K562 (cell line): ENCODE data around the gene MOB4. TPM values are rescaled to one million over a fixed set of nuclear protein-coding genes. Genes with fewer than 3 reads are reported as not detected.

Experiments used
- ATAC-seq: fragments of 200-7000 bp; cut with Tn5 transposase; 3 replicates; pipeline ENCODE4 v1.9.1; 2020; ENCODE audit warnings: moderate library complexity
- BruUV-seq: library from RNA; stranded (reverse); fragments of 400-500 nt; replicated peaks from 2 replicates; lab custom pipeline; 2021; lab: Mats Ljungman, UMichigan
- CTCF ChIA-PET: fragments of 300-600 bp; formaldehyde crosslinking; extraction: SDS; loops from one replicate; lab custom pipeline; 2021; ENCODE audit warnings: low intra/inter-chr PET ratio; lab: Yijun Ruan, JAX
- POLR2A ChIA-PET: fragments of 300-600, 350-650 bp; sonication (Branson Sonifier 250); formaldehyde crosslinking; extraction: SDS; loops from one replicate; lab custom pipeline; 2021; ENCODE audit warnings: antibody characterized with exemption, inconsistent platforms; lab: Yijun Ruan, JAX
- DNase-seq, 4 experiments: peaks; one replicate each; pipeline versions ENCODE4 v3.0.0 to v3.0.0-alpha.2; 2011 to 2018; ENCODE audit warnings: low spot score in 3 of 4, mixed read lengths in 3 of 4; ENCODE audit errors: extremely low read depth in 1 of 4
- FAIRE-seq: peaks from 2 replicates; lab custom pipeline; 2011; peaks lifted over from hg19 to GRCh38; lab: Jason Lieb, UNC
- H2AFZ ChIP-seq: 2 replicates; pipeline ENCODE4 v1.6.0; 2011; ENCODE audit warnings: low read depth, low read length, control low read depth, inconsistent platforms
- H3K27ac ChIP-seq: fragments of 200-600 bp; 3 replicates; pipeline ENCODE4 v1.8.0; 2011; ENCODE audit warnings: low read depth, mild to moderate bottlenecking, control low read depth, inconsistent platforms, low read length, moderate library complexity, mixed read lengths; ENCODE audit errors: extremely low read depth
- H3K27me3 ChIP-seq, 2 experiments: fragments of 300-600 bp in 1 of 2; 2 replicates in 1 of 2; 3 replicates in 1 of 2; pipeline versions ENCODE4 v1.6.0 to v1.8.0; 2011; ENCODE audit warnings: inconsistent platforms in 2 of 2, low read length in 2 of 2, mild to moderate bottlenecking in 1 of 2, mixed read lengths in 1 of 2, moderate library complexity in 1 of 2; ENCODE audit not compliant: control insufficient read depth in 2 of 2, insufficient read depth in 2 of 2
- H3K36me3 ChIP-seq: fragments of 300-600 bp; 3 replicates; pipeline ENCODE4 v1.8.0; 2011; ENCODE audit warnings: mild to moderate bottlenecking, low read length, inconsistent platforms; ENCODE audit not compliant: control insufficient read depth, insufficient read depth
- H3K4me1 ChIP-seq, 2 experiments: fragments of 200-600 bp in 1 of 2; replicated peaks in 1 of 2; 2 replicates in 1 of 2; 3 replicates in 1 of 2; pipeline versions ENCODE4 v1.5.1 to v1.8.0; 2011; ENCODE audit warnings: inconsistent platforms in 2 of 2, low read length in 2 of 2, mild to moderate bottlenecking in 1 of 2, mixed read lengths in 1 of 2, moderate library complexity in 1 of 2; ENCODE audit not compliant: control insufficient read depth in 2 of 2, insufficient read depth in 2 of 2
- H3K4me2 ChIP-seq: 2 replicates; pipeline ENCODE4 v1.6.1; 2011; ENCODE audit warnings: low read length, control low read depth, inconsistent platforms, mixed read lengths; ENCODE audit not compliant: insufficient read depth
- H3K4me3 ChIP-seq: fragments of 200-600 bp; sonication (generic), shearing (Covaris generic); 2 replicates; pipeline ENCODE4 v1.5.1; 2016; ENCODE audit warnings: control low read depth, inconsistent platforms
- H3K79me2 ChIP-seq: fragments of 200-600 bp; 3 replicates; pipeline ENCODE4 v1.8.0; 2011; ENCODE audit warnings: low read length, inconsistent platforms; ENCODE audit not compliant: control insufficient read depth, insufficient read depth
- H3K9ac ChIP-seq, 2 experiments: 2 replicates each; pipeline versions ENCODE4 v1.6.0 to v1.6.1; 2011; ENCODE audit warnings: low read depth in 2 of 2, low read length in 2 of 2, control low read depth in 1 of 2, inconsistent platforms in 1 of 2, mild to moderate bottlenecking in 1 of 2, mixed read lengths in 1 of 2; ENCODE audit not compliant: insufficient read depth in 1 of 2
- H3K9me1 ChIP-seq: one replicate; pipeline ENCODE4 v1.6.0; 2011; ENCODE audit warnings: inconsistent platforms, mild to moderate bottlenecking, low read length, moderate library complexity; ENCODE audit not compliant: control insufficient read depth, insufficient read depth
- H3K9me3 ChIP-seq: replicated peaks from 2 replicates; pipeline ENCODE4 v1.5.1; 2011; ENCODE audit warnings: low read depth, low read length, inconsistent platforms; ENCODE audit not compliant: control insufficient read depth, insufficient read depth
- H4K20me1 ChIP-seq: replicated peaks from 2 replicates; pipeline ENCODE4 v1.6.1; 2011; ENCODE audit warnings: low read length, inconsistent platforms, mixed read lengths; ENCODE audit not compliant: control insufficient read depth, insufficient read depth
- MBD2 ChIP-seq: sonication (generic); IDR thresholded peaks from 2 replicates; pipeline ENCODE4 v1.6.1; 2016; ENCODE audit warnings: low read depth, borderline replicate concordance
- OTX1 ChIP-seq: fragments of 450-650 bp; formaldehyde crosslinking; IDR thresholded peaks from 2 replicates; pipeline ENCODE4 v1.4.0; 2022; ENCODE audit warnings: mild to moderate bottlenecking
- POLR2A ChIP-seq: fragments of 450-650 bp; conservative IDR thresholded peaks from 2 replicates; pipeline ENCODE4 v1.6.1; 2016
- SUPT5H ChIP-seq: fragments of 450-650 bp; IDR thresholded peaks from 2 replicates; pipeline ENCODE4 v1.6.1; 2016
- TFAP4 ChIP-seq: sonication (generic); formaldehyde crosslinking; IDR thresholded peaks from 2 replicates; pipeline ENCODE4 v1.8.0; 2022; ENCODE audit warnings: missing genetic modification reagents, mild to moderate bottlenecking, moderate library complexity, borderline replicate concordance
- WGBS: fragments of 100-300 bp; shearing (Covaris generic); methylation state at CpG from one replicate; pipeline ENCODE4 v1.1.6; 2016; ENCODE audit warnings: low coverage, mixed read lengths; ENCODE audit not compliant: insufficient coverage; ENCODE audit errors: missing lambda C conversion rate; 5-methylcytosine and 5-hydroxymethylcytosine counted together
- in situ Hi-C: fragments of 300-500 bp; cut with MboI; formaldehyde crosslinking; loops from 4 replicates; pipeline ENCODE4 v1.15.0; 2018; ENCODE audit warnings: inconsistent platforms, mixed read lengths
- intact Hi-C: fragments of 100-400 bp; cut with micrococcal nuclease; formaldehyde crosslinking; loops from 2 replicates; pipeline ENCODE4 v1.14.2; 2022
- polyA plus RNA-seq, 8 experiments: library from polyadenylated mRNA; depleted of rRNA in 4 of 8; stranded (reverse) in 5 of 8; unstranded in 3 of 8; fragments of >200 nt; fragmentation: Nextera tagmentation in 2 of 8; fragmentation: Illumina TruSeq in 1 of 8; extraction: Ambion mirVana in 2 of 8; extraction: Trizol in 1 of 8; gene quantifications; 2 replicates each; pipeline versions ENCODE4 v1.2.1 to v1.2.3, GENCODE V29; 2011 to 2014; ENCODE audit warnings: inconsistent platforms in 1 of 8, missing spikeins in 1 of 8
- total RNA-seq, 7 experiments: library from RNA; depleted of rRNA in 6 of 7; stranded (reverse); fragments of >200 nt in 6 of 7; fragmentation: Illumina TruSeq in 2 of 7; extraction: Trizol in 2 of 7; gene quantifications; 2 replicates each; pipeline versions ENCODE4 v1.2.1 to v1.2.3, GENCODE V29; 2011 to 2021; ENCODE audit warnings: low replicate concordance in 1 of 7
- TF ChIP-seq, protein P1 (sequence below): fragments of 250-450 bp; sonication (Bioruptor Pico); IDR thresholded peaks from 2 replicates; pipeline ENCODE4 v1.5.0; 2021; ENCODE audit warnings: mild to moderate bottlenecking, moderate library complexity
- TF ChIP-seq, protein P2 (sequence below): fragments of 250-450 bp; sonication (Bioruptor Pico); IDR thresholded peaks from 2 replicates; pipeline ENCODE4 v1.9.0; 2021; ENCODE audit warnings: mild to moderate bottlenecking, inconsistent platforms

MOB4 gene
- total and polyA plus RNA-seq, 9 of the 15 experiments (the other 6 are each of a cell fraction or from before 2014, with no cell fraction given) = 13.5 to 30.8 (median 22.2) TPM

DNA sequence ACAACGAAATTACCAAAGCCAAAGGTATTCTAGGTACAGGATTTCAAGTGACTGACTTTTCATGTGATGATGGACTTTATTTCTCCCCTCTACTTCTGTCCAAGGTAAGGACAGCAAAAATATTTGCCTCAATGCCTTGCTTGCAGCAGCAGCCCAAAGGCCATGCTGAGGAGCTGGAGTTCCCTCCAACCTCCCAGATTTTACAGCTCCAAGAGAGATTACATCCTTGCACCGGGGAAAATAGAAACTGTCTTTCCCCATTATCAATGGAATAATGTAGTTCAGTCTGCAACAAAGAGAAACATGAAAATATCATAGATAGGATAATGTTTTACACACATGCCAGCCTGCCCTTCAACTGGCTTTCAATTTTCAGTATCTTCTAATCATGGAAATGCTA, 29.7 kb upstream of the MOB4 start:
- H3K4me2 ChIP-seq = no peak overlapping the region
- DNase-seq = no peak
- TF ChIP-seq OTX1 = no peak
- in situ Hi-C loops (no loop called here), intact Hi-C loops (no loop called here)
- H3K36me3 ChIP-seq = peaks cover 51% of the 10 kb centered on the region
- no peaks in the 10 kb centered on the region for H3K4me1 ChIP-seq
- no peak overlapping the region for H3K4me3 ChIP-seq
- no peak for FAIRE-seq
- BruUV-seq = no TSS peak
- H4K20me1 ChIP-seq = no peaks in the 10 kb centered on the region
- H3K9ac ChIP-seq = no peak overlapping the region
- CTCF ChIA-PET = no interaction called here
- H3K79me2 ChIP-seq = peaks cover 7% of the 10 kb centered on the region; the same call in 1 of the 3 replicates
- peak; percentile 16 for ATAC-seq
- POLR2A ChIA-PET = interaction anchor here (1.0 to 1.9 kb wide), 2 partner anchors 9 to 26 kb away, joined by 3 to 5 read pairs; no protein-coding TSS in a partner anchor
- WGBS = 80% methylated on average over 2 of the region's 2 CpGs
- H3K9me3 ChIP-seq = peaks cover 2% of the 10 kb centered on the region; the same call in 1 of the 2 replicates
- no peaks in the 10 kb centered on the region for H3K9me1 ChIP-seq
- H2AFZ ChIP-seq = no peak overlapping the region
- no peak overlapping the region for H3K27ac ChIP-seq
- no peaks in the 10 kb centered on the region for H3K27me3 ChIP-seq

DNA sequence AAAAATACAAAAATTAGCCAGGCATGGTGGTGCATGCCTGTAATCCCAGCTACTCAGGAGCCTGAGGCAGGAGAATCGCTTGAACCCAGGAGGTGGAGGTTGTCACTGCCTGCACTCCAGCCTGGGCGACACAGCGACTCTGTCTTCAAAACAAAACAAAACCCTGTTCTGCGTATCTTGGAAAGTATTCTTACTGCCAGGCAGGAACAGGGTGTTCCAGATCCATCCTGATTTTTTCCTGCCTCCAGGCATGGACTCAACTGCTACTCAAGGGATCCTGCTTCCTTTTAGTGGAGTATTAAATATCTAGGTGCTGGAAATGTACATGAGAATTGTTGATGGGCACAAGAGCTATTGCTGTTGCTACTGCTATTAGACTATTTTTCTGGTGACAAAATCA, 28.5 kb upstream of the MOB4 start:
- FAIRE-seq = no peak
- CTCF ChIA-PET = no interaction called here
- no peaks in the 10 kb centered on the region for H3K27me3 ChIP-seq
- no peak for ATAC-seq
- no peaks in the 10 kb centered on the region for H3K9me1 ChIP-seq
- intact Hi-C loops = no loop called here
- H3K36me3 ChIP-seq = peaks cover 63% of the 10 kb centered on the region
- BruUV-seq = no TSS peak
- no peak overlapping the region for H3K9ac ChIP-seq
- peaks cover 2% of the 10 kb centered on the region; the same call in 1 of the 2 replicates for H3K9me3 ChIP-seq
- WGBS = 94% methylated on average over 3 of the region's 4 CpGs
- no peaks in the 10 kb centered on the region for H4K20me1 ChIP-seq
- H2AFZ ChIP-seq = no peak overlapping the region
- in situ Hi-C loops = no loop called here
- H3K4me1 ChIP-seq = no peaks in the 10 kb centered on the region
- no peak overlapping the region for H3K4me2 ChIP-seq
- peaks cover 13% of the 10 kb centered on the region; the same call in 1 of the 3 replicates for H3K79me2 ChIP-seq
- H3K27ac ChIP-seq = no peak overlapping the region
- POLR2A ChIA-PET = interaction anchor here (0.6 to 1.4 kb wide), 3 partner anchors 9 to 1904 kb away, joined by 3 to 4 read pairs (median 3); partner anchors contain the start of genes HSPD1 and HSPE1
- DNase-seq = no peak
- H3K4me3 ChIP-seq = no peak overlapping the region
- TF ChIP-seq TFAP4 (CRISPR knock-in tag) (no peak), POLR2A (0 out of 2 replicates have a peak, but pooled peaks have one; percentile 13), SUPT5H (0 out of 2 replicates have a peak, but pooled peaks have one; percentile 27), MBD2 (no peak)
- TF ChIP-seq, protein P1, sequence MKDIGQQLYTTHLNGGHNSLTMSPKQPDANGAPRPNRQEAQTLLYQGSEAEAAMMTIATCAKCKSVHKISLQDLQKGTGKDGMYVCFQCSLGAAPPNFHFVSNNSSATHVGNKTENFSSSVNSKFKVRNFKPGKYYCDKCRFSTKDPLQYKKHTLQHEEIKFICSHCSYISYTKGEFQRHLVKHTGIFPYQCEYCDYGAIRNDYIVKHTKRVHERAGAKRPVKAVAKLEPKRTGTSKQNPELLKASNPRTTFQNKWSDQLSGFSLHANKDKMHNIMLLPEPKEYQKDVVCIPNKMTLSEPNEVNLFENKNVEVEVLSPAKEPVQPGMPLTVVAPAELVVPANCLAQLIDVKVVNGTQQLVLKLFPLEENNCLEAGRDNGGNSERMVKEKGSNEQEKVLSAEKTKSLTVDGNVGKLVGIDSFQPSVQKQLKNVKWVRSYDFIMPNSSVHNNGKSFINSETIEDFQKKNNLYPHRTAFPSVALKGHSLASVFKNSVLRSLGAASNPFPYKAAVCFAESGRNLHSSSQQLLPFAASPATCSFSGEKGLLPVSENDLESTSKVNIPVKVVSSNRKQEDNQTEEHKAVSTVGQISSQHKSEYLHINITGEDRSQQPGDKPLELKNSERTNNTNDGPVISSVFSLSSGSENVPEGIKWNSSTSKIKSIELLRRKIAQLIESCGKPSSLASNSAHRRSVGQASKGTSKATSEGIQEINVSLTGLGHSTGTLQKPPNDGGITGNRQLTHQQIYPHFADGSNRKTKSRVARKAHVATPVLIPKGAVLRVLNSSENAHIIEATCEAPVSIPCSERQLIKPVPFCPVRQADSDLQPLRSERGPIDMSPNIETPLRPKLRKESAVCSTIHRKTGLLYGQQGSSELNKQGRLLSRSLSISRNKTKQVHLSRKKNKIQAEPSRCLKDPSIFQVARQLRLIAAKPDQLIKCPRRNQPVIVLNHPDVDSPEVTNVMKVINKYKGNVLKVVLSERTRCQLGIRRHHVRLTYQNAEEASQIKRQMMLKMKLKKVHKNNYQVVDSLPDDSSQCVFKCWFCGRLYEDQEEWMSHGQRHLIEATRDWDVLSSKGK (CRISPR knock-in tag) = no peak
- TF ChIP-seq, protein P2, sequence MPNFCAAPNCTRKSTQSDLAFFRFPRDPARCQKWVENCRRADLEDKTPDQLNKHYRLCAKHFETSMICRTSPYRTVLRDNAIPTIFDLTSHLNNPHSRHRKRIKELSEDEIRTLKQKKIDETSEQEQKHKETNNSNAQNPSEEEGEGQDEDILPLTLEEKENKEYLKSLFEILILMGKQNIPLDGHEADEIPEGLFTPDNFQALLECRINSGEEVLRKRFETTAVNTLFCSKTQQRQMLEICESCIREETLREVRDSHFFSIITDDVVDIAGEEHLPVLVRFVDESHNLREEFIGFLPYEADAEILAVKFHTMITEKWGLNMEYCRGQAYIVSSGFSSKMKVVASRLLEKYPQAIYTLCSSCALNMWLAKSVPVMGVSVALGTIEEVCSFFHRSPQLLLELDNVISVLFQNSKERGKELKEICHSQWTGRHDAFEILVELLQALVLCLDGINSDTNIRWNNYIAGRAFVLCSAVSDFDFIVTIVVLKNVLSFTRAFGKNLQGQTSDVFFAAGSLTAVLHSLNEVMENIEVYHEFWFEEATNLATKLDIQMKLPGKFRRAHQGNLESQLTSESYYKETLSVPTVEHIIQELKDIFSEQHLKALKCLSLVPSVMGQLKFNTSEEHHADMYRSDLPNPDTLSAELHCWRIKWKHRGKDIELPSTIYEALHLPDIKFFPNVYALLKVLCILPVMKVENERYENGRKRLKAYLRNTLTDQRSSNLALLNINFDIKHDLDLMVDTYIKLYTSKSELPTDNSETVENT (CRISPR knock-in tag) = no peak
